T-helper 1 cell (primary cell): ENCODE results near the gene C1QA.
"Not testable (repeated sequence)": the region's sequence is repeated elsewhere in the genome, so short reads cannot be mapped to it uniquely, and the experiment has no call there.

Source experiments
- DNase-seq, 5 donors: peaks; one replicate each; pipeline ENCODE4 v3.0.0-alpha.2; 2012 to 2020

C1QA gene

GRCh38 chr1:22676151-22676550 is 39.7 kb downstream of the C1QA start:
- not testable (repeated sequence) for DNase-seq

- no peak for DNase-seq
Observed at GRCh38 chr1:22676916-22677583, 40.6 kb downstream of the C1QA start.

- DNase-seq = no peak
Observed at GRCh38 chr1:22677931-22678896, 41.8 kb downstream of the C1QA start.

- DNase-seq = no peak
Observed at GRCh38 chr1:22680726-22681125, 44.3 kb downstream of the C1QA start.

- DNase-seq = no peak
Observed at GRCh38 chr1:22681556-22682276, 45.3 kb downstream of the C1QA start.

- no peak for DNase-seq
Observed at GRCh38 chr1:22683547-22683946, 47.1 kb downstream of the C1QA start.

- no peak for DNase-seq
Observed at GRCh38 chr1:22685591-22686059, 49.2 kb downstream of the C1QA start.

- no peak for DNase-seq
Observed at GRCh38 chr1:22687191-22687590, 50.8 kb downstream of the C1QA start.

GRCh38 chr1:22688466-22688865 is 52.0 kb downstream of the C1QA start:
- no peak for DNase-seq
